HepG2 (cell line): ENCODE measurements around the gene CDK6. TPM values are rescaled to one million over a fixed set of nuclear protein-coding genes. Genes with fewer than 3 reads are reported as not detected.

ENCODE experiments used
- ELF1 ChIP-seq: sonication (generic); formaldehyde crosslinking; IDR thresholded peaks from 2 replicates; pipeline ENCODE4 v1.4.0; 2020; ENCODE audit warnings: missing genetic modification reagents
- FOXO1 ChIP-seq: sonication (generic); formaldehyde crosslinking; IDR thresholded peaks from 2 replicates; pipeline ENCODE4 v1.4.0; 2020; ENCODE audit warnings: missing genetic modification reagents
- FOXP4 ChIP-seq: sonication (generic); formaldehyde crosslinking; IDR thresholded peaks from 2 replicates; pipeline ENCODE4 v1.4.0; 2020; ENCODE audit warnings: missing genetic modification reagents
- GATAD1 ChIP-seq: IDR thresholded peaks from 2 replicates; pipeline ENCODE4 v1.6.1; 2016; ENCODE audit warnings: missing genetic modification reagents, missing compliant biosample characterization
- HDAC1 ChIP-seq: sonication (generic); formaldehyde crosslinking; IDR thresholded peaks from 2 replicates; pipeline ENCODE4 v1.5.1; 2020; ENCODE audit warnings: mild to moderate bottlenecking, missing genetic modification reagents
- IKZF5 ChIP-seq: IDR thresholded peaks from 2 replicates; pipeline ENCODE4 v1.6.1; 2018; ENCODE audit warnings: missing genetic modification reagents, mild to moderate bottlenecking, missing compliant biosample characterization
- KDM4B ChIP-seq: sonication (generic); formaldehyde crosslinking; IDR thresholded peaks from 2 replicates; pipeline ENCODE4 v1.4.0; 2020; ENCODE audit warnings: missing genetic modification reagents
- KLF9 ChIP-seq: IDR thresholded peaks from 2 replicates; pipeline ENCODE4 v1.6.1; 2016; ENCODE audit warnings: low read depth
- NCOR1 ChIP-seq: fragments of 200-600 bp; sonication (generic); IDR thresholded peaks from 2 replicates; pipeline ENCODE4 v1.7.0; 2017; ENCODE audit warnings: antibody characterized with exemption, low read length, borderline replicate concordance
- NFATC3 ChIP-seq: sonication (generic); formaldehyde crosslinking; IDR thresholded peaks from 2 replicates; pipeline ENCODE4 v1.5.1; 2020; ENCODE audit warnings: mild to moderate bottlenecking, missing genetic modification reagents
- PATZ1 ChIP-seq: sonication (generic); formaldehyde crosslinking; IDR thresholded peaks from 2 replicates; pipeline ENCODE4 v1.4.0; 2020; ENCODE audit warnings: missing genetic modification reagents
- SCMH1 ChIP-seq: sonication (generic); formaldehyde crosslinking; IDR thresholded peaks from 2 replicates; pipeline ENCODE4 v1.9.0; 2021; ENCODE audit warnings: missing genetic modification reagents, mild to moderate bottlenecking, borderline replicate concordance
- SOX13 ChIP-seq, 3 experiments: fragments of 450-650 bp in 1 of 3; sonication (generic) in 1 of 3; formaldehyde crosslinking in 1 of 3; IDR thresholded peaks in 2 of 3; conservative IDR thresholded peaks in 1 of 3; 2 replicates each; pipeline versions ENCODE4 v1.5.0 to v1.6.1; 2016 to 2020; ENCODE audit warnings: antibody characterized with exemption in 1 of 3, mild to moderate bottlenecking in 1 of 3, missing compliant biosample characterization in 1 of 3, missing genetic modification reagents in 1 of 3, moderate library complexity in 1 of 3
- ZBTB34 ChIP-seq: sonication (generic); formaldehyde crosslinking; IDR thresholded peaks from 2 replicates; pipeline ENCODE4 v1.8.0; 2022; ENCODE audit warnings: mild to moderate bottlenecking, missing genetic modification reagents
- ZBTB39 ChIP-seq: sonication (generic); formaldehyde crosslinking; IDR thresholded peaks from 2 replicates; pipeline ENCODE4 v1.5.0; 2020; ENCODE audit warnings: missing genetic modification reagents
- ZFP36L1 ChIP-seq: sonication (generic); formaldehyde crosslinking; IDR thresholded peaks from 2 replicates; pipeline ENCODE4 v1.8.0; 2022; ENCODE audit warnings: mild to moderate bottlenecking, missing genetic modification reagents, moderate library complexity
- ZNF253 ChIP-seq: sonication (generic); formaldehyde crosslinking; IDR thresholded peaks from 2 replicates; pipeline ENCODE4 v1.8.0; 2022; ENCODE audit warnings: mild to moderate bottlenecking, missing genetic modification reagents, borderline replicate concordance
- ZNF572 ChIP-seq: sonication (generic); formaldehyde crosslinking; IDR thresholded peaks from 2 replicates; pipeline ENCODE4 v1.5.1; 2020; ENCODE audit warnings: mild to moderate bottlenecking, missing genetic modification reagents
- ZNF737 ChIP-seq: sonication (generic); formaldehyde crosslinking; IDR thresholded peaks from 2 replicates; pipeline ENCODE4 v1.5.0; 2020; ENCODE audit warnings: missing genetic modification reagents, mild to moderate bottlenecking, borderline replicate concordance
- ZNF749 ChIP-seq: sonication (generic); formaldehyde crosslinking; IDR thresholded peaks from 2 replicates; pipeline ENCODE4 v1.8.0; 2022; ENCODE audit warnings: mild to moderate bottlenecking, missing genetic modification reagents, moderate library complexity, borderline replicate concordance
- polyA plus RNA-seq, 8 experiments: library from polyadenylated mRNA; depleted of rRNA in 3 of 8; stranded (reverse) in 7 of 8; unstranded in 1 of 8; fragments of >200 nt; fragmentation: Illumina TruSeq in 4 of 8; extraction: Trizol in 4 of 8; gene quantifications; 2 replicates each; pipeline versions ENCODE4 v1.2.1 to v1.2.3, GENCODE V29; 2011 to 2016; ENCODE audit warnings: low read depth in 4 of 8, missing spikeins in 1 of 8, mixed read lengths in 1 of 8; ENCODE audit not compliant: insufficient read depth in 1 of 8
- total RNA-seq, 5 experiments: library from RNA; depleted of rRNA; stranded (reverse); fragments of >200 nt; fragmentation: Illumina TruSeq; extraction: Trizol; gene quantifications; 2 replicates each; pipeline ENCODE4 v1.2.3, GENCODE V29; 2016; ENCODE audit warnings: low read depth in 1 of 5

The CDK6 gene
- total and polyA plus RNA-seq, 2 of the 13 experiments (the other 11 are each of a cell fraction or from before 2014, with no cell fraction given): 34.6 to 90.8 TPM

- TF ChIP-seq ZNF749 (CRISPR knock-in tag) (no peak; the same call in 1 of the 2 replicates), ZFP36L1 (CRISPR knock-in tag) (peak; percentile 26; the same call in 1 of the 2 replicates), PATZ1 (CRISPR knock-in tag) (peak; percentile 89), ZNF572 (CRISPR knock-in tag) (no peak), IKZF5 (peak; percentile 55; the same call in 1 of the 2 replicates), ZBTB39 (no peak), ZBTB34 (CRISPR knock-in tag) (no peak), ZNF253 (no peak), ZNF737 (CRISPR knock-in tag) (no peak), NCOR1 (peak; percentile 17; the same call in 1 of the 2 replicates), ELF1 (peak; percentile 57), SCMH1 (CRISPR knock-in tag) (no peak), KDM4B (CRISPR knock-in tag) (peak; percentile 51; the same call in 1 of the 2 replicates), FOXO1 (CRISPR knock-in tag) (peak; percentile 60), GATAD1 (peak; percentile 71), SOX13 (IDR thresholded peaks at IDR 0.05) (no peak; the same call in 1 of the 2 replicates), SOX13 (CRISPR knock-in tag; conservative IDR thresholded peaks at IDR 0.05 in 1 of 2, IDR thresholded peaks at IDR 0.05 in 1 of 2) (peak in 1 of 2 experiments; percentile 87; a peak in 2 of 4 replicates), KLF9 (CRISPR knock-in tag) (0 out of 2 replicates have a peak, but pooled peaks have one; percentile 93), FOXP4 (CRISPR knock-in tag) (peak; percentile 82), HDAC1 (CRISPR knock-in tag) (peak; percentile 81), NFATC3 (0 out of 2 replicates have a peak, but pooled peaks have one; percentile 63)
Measured at GRCh38 chr7:92833766-92834506, 2.4 kb downstream of the CDK6 start (continued).
